Mucosa of rectum (tissue), 2 donors: ENCODE data around the gene TEK.
"Not testable (repeated sequence)": the region's sequence is repeated elsewhere in the genome, so short reads cannot be mapped to it uniquely, and the experiment has no call there.

Experiments used
- H3K27ac ChIP-seq, 2 donors: one replicate each; pipeline ENCODE4 v1.7.0; 2013; ENCODE audit warnings: inconsistent platforms in 2 of 2, low read depth in 2 of 2, low read length in 2 of 2
- H3K27me3 ChIP-seq, 2 donors: one replicate each; pipeline ENCODE4 v1.7.0; 2013; ENCODE audit warnings: low read length in 2 of 2; ENCODE audit not compliant: control insufficient read depth in 2 of 2, insufficient read depth in 2 of 2
- H3K36me3 ChIP-seq, 2 donors: one replicate each; pipeline ENCODE4 v1.7.0; 2013; ENCODE audit warnings: low read length in 2 of 2; ENCODE audit not compliant: control insufficient read depth in 2 of 2, insufficient read depth in 2 of 2
- H3K4me1 ChIP-seq, 2 donors: one replicate each; pipeline ENCODE4 v1.7.0; 2013; ENCODE audit warnings: low read length in 2 of 2, mild to moderate bottlenecking in 1 of 2; ENCODE audit not compliant: control insufficient read depth in 2 of 2, insufficient read depth in 2 of 2
- H3K4me3 ChIP-seq, 2 donors: one replicate each; pipeline ENCODE4 v1.7.0; 2013; ENCODE audit warnings: low read length in 2 of 2
- H3K9ac ChIP-seq, 2 donors: one replicate each; pipeline ENCODE4 v1.7.0; 2013; ENCODE audit warnings: low read length in 2 of 2, low read depth in 1 of 2, mild to moderate bottlenecking in 1 of 2
- H3K9me3 ChIP-seq, 2 donors: one replicate each; pipeline ENCODE4 v1.7.0; 2013; ENCODE audit warnings: low read length in 2 of 2; ENCODE audit not compliant: control insufficient read depth in 2 of 2
- donor health status: healthy.
- donor health status: Normal muscosa, but diverticular disease.

Gene TEK

GRCh38 chr9:27205198-27205597 lies 96.2 kb downstream of the TEK start:
- Histone ChIP-seq H3K9me3 (no peaks in the 10 kb centered on the region), H3K27ac (no peak overlapping the region), H3K4me3 (no peak overlapping the region), H3K36me3 (no peaks in the 10 kb centered on the region), H3K4me1 (no peaks in the 10 kb centered on the region), H3K27me3 (no peaks in the 10 kb centered on the region), H3K9ac (no peak overlapping the region)

GRCh38 chr9:27206041-27206440 lies 97.0 kb downstream of the TEK start:
- no peak overlapping the region for H3K27ac ChIP-seq
- no peaks in the 10 kb centered on the region for H3K9me3 ChIP-seq
- no peaks in the 10 kb centered on the region for H3K36me3 ChIP-seq
- no peak overlapping the region for H3K9ac ChIP-seq
- no peak overlapping the region for H3K4me3 ChIP-seq
- no peaks in the 10 kb centered on the region for H3K4me1 ChIP-seq
- H3K27me3 ChIP-seq = no peaks in the 10 kb centered on the region

DNA sequence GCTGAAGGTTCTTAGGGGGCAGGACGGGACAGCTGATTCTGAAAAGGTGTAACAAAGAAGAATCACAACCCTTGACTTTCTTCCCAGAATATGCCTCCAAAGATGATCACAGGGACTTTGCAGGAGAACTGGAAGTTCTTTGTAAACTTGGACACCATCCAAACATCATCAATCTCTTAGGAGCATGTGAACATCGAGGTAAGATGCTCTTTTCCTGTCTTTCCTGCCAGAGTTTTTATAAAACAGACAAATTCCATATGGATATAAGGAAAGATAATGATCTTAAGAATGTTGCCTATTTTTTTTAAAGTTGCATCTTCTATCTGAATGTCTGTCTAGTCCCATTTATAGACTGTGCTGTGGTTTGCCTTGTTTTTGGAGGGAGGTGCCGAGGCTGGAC lies 100.0 kb downstream of the TEK start:
- Histone ChIP-seq H3K27me3 (no peaks in the 10 kb centered on the region), H3K4me1 (no peaks in the 10 kb centered on the region), H3K9ac (no peak overlapping the region), H3K9me3 (no peaks in the 10 kb centered on the region), H3K27ac (no peak overlapping the region), H3K36me3 (no peaks in the 10 kb centered on the region), H3K4me3 (no peak overlapping the region)

DNA sequence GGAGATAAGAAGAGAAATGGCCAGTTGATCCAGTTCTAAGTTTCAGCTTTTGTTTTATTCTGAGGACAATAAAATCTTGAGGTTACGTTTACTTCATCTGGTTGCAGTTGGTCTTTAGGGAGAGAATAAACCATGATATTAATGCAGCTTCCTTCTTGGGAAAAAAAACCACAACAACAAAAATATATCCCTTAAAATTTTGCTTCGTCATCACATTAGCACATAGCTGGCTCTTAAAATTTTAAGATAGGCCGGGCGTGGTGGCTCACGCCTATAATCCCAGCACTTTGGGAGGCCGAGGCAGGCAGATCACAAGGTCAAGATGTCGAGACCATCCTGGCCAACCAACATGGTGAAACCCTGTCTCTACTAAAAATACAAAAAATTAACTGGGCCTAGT lies 101.6 kb downstream of the TEK start:
- H3K27ac ChIP-seq = no peak overlapping the region
- no peaks in the 10 kb centered on the region for H3K4me1 ChIP-seq
- no peak overlapping the region for H3K4me3 ChIP-seq
- no peaks in the 10 kb centered on the region for H3K36me3 ChIP-seq
- H3K9ac ChIP-seq = no peak overlapping the region
- no peaks in the 10 kb centered on the region for H3K9me3 ChIP-seq
- no peaks in the 10 kb centered on the region for H3K27me3 ChIP-seq

DNA sequence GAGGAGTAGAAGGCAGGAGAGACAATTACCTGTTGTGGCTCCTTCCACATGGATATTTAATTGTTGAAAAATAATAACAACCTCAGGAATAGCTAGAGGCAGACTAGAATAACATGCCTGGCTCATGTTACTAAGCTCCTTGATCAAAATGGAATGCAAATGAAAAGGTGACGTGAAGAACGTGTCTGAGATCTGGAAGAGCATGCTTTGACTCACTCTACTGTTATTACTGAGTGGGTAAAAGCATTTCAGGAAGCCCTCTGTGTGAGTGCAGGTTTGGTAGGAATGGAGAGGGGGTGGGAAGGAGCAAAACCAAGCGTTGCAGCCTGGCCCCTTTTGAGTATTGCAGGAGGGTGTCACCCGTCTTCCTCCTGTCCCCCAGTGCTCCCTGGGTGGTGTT lies 103.2 kb downstream of the TEK start:
- no peaks in the 10 kb centered on the region for H3K9me3 ChIP-seq
- H3K9ac ChIP-seq = no peak overlapping the region
- H3K36me3 ChIP-seq = no peaks in the 10 kb centered on the region
- H3K27ac ChIP-seq = no peak overlapping the region
- H3K4me1 ChIP-seq = no peaks in the 10 kb centered on the region
- H3K27me3 ChIP-seq = no peaks in the 10 kb centered on the region
- no peak overlapping the region for H3K4me3 ChIP-seq

- Histone ChIP-seq H3K27me3 (no peaks in the 10 kb centered on the region), H3K4me1 (no peaks in the 10 kb centered on the region), H3K27ac (no peak overlapping the region), H3K9me3 (no peaks in the 10 kb centered on the region), H3K9ac (no peak overlapping the region), H3K4me3 (no peak overlapping the region), H3K36me3 (no peaks in the 10 kb centered on the region)
These were observed 103.6 kb downstream of the TEK start for GRCh38 chr9:27212621-27213020.

DNA sequence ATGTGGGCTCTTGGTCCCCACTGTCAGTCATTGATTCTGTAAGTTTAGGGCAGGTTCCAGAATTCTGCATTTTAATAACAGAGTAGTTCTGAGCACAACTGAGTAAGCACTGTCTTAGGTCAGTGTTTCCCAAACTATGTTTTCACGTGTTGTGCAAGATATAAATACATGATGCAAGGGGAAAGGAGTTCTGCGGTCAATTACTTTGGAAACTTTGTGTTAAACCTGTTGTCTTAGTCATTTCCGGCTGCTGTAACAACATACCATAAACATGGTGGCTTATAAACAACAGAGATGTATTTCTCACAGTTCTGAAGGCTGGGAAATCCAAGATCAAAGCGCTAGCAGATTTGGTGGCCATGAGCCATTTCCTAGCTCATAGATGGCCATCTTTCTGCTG lies 118.2 kb downstream of the TEK start:
- Histone ChIP-seq H3K9me3 (no peaks in the 10 kb centered on the region), H3K27ac (no peak overlapping the region), H3K4me1 (no peaks in the 10 kb centered on the region), H3K36me3 (no peaks in the 10 kb centered on the region), H3K9ac (no peak overlapping the region), H3K27me3 (no peaks in the 10 kb centered on the region), H3K4me3 (no peak overlapping the region)

GRCh38 chr9:27239648-27240047 lies 130.6 kb downstream of the TEK start:
- H3K9me3 ChIP-seq, H3K27ac ChIP-seq, H3K27me3 ChIP-seq, H3K4me1 ChIP-seq, H3K4me3 ChIP-seq, H3K9ac ChIP-seq, H3K36me3 ChIP-seq: not testable (repeated sequence)

DNA sequence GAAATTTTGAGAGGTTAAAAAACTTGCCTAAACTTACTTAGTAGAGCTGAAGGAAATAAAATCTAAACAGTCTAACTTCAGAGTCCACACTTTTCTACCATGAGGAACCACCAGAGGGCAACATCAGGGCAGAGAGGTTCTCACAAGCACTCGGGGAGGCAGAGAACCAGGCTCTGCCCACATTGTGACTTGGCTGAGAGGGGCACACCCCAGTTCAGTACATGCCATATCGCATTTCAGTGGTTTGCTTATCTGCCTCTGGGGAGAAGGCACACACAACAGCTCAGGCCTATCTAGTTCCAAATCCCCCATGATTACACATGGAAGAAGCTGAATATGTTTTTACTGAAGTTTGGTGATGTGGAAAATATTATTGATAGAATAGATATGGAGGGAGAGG lies 138.7 kb downstream of the TEK start:
- Histone ChIP-seq H3K4me3 (no peak overlapping the region), H3K27ac (no peak overlapping the region), H3K27me3 (no peaks in the 10 kb centered on the region), H3K9me3 (no peaks in the 10 kb centered on the region), H3K9ac (no peak overlapping the region), H3K4me1 (no peaks in the 10 kb centered on the region), H3K36me3 (no peaks in the 10 kb centered on the region)

DNA sequence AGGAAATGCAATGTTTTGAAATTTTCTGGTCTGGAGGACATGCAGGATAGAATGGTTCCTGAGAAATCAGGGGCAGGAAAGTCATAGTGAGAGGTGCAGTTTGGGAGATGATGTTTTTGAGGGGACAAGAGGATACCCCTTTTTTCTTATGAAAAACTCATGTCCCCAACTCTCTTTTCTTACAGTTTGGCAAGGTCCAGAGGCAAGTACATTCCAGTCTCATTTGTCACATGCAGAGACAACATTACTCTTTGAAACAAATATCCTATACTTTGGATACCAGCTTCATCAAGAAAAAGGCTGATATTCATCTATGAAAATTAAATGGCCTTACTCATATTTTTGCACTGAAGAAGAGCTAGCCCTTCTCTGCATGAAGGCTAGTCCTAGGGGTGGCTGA lies 139.7 kb downstream of the TEK start:
- no peaks in the 10 kb centered on the region for H3K9me3 ChIP-seq
- H3K36me3 ChIP-seq = no peaks in the 10 kb centered on the region
- H3K27me3 ChIP-seq = no peaks in the 10 kb centered on the region
- H3K4me1 ChIP-seq = no peaks in the 10 kb centered on the region
- no peak overlapping the region for H3K4me3 ChIP-seq
- H3K9ac ChIP-seq = no peak overlapping the region
- no peak overlapping the region for H3K27ac ChIP-seq

DNA sequence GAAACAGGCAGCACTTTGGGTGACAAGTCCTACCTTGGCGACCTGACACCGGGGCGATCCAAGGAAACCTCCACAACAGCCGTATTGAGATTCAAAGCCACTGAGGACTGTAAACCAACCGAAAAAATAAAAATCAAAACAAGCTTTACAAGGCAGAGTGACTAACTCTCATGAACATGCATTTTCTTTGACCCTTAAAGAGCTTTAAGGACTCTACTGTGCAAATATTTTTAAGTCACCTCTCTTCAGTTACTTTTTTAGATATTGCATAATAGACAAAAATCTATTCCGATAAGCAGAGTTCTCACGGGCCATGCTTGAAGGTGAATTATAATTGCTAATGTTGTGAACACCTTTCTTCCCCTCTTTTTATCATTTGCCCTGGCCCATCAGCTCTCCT lies 149.6 kb downstream of the TEK start:
- Histone ChIP-seq H3K27me3 (peaks cover 0 to 3% of the 10 kb centered on the region in 2 donors), H3K9me3 (no peaks in the 10 kb centered on the region), H3K4me3 (no peak overlapping the region), H3K9ac (no peak overlapping the region), H3K4me1 (no peaks in the 10 kb centered on the region), H3K36me3 (no peaks in the 10 kb centered on the region), H3K27ac (no peak overlapping the region)
